Fibroblast of lung (primary cell): ENCODE data around the gene DDAH1. TPM values are rescaled to one million over a fixed set of nuclear protein-coding genes. Genes with fewer than 3 reads are reported as not detected.

Experiments used
- DNase-seq, 2 donors: peaks; one replicate each; pipeline versions ENCODE4 v3.0.0 to v3.0.0-alpha.2; 2010; ENCODE audit warnings: low read depth in 2 of 2
- H2AFZ ChIP-seq: 2 replicates; pipeline ENCODE4 v1.5.1; 2012; ENCODE audit warnings: low read length, control low read depth, inconsistent platforms
- H3K27ac ChIP-seq: 2 replicates; pipeline ENCODE4 v1.5.1; 2011; ENCODE audit warnings: low read length, control low read depth; ENCODE audit not compliant: insufficient read depth
- H3K27me3 ChIP-seq: 2 replicates; pipeline ENCODE4 v1.5.1; 2011; ENCODE audit warnings: mild to moderate bottlenecking, low read length; ENCODE audit not compliant: control insufficient read depth, insufficient read depth
- H3K36me3 ChIP-seq: 2 replicates; pipeline ENCODE4 v1.5.1; 2011; ENCODE audit warnings: low read length; ENCODE audit not compliant: control insufficient read depth, insufficient read depth
- H3K4me1 ChIP-seq: 2 replicates; pipeline ENCODE4 v1.5.1; 2011; ENCODE audit warnings: low read length; ENCODE audit not compliant: control insufficient read depth, insufficient read depth; ENCODE audit errors: extremely low read depth
- H3K4me2 ChIP-seq: 2 replicates; pipeline ENCODE4 v1.5.1; 2011; ENCODE audit warnings: low read length, control low read depth; ENCODE audit not compliant: insufficient read depth; ENCODE audit errors: extremely low read depth
- H3K4me3 ChIP-seq, 4 experiments: fragments of 200-600 bp in 1 of 4; sonication (generic) in 1 of 4; replicated peaks in 1 of 4; 2 replicates each; pipeline ENCODE4 v1.5.1; 2011 to 2016; ENCODE audit warnings: low read length in 4 of 4, low read depth in 3 of 4, mild to moderate bottlenecking in 3 of 4, control low read depth in 2 of 4, inconsistent platforms in 1 of 4, mixed read lengths in 1 of 4; ENCODE audit not compliant: insufficient read depth in 1 of 4; ENCODE audit errors: control extremely low read depth in 1 of 4
- H3K79me2 ChIP-seq: 2 replicates; pipeline ENCODE4 v1.5.1; 2012; ENCODE audit warnings: mild to moderate bottlenecking, low read length, inconsistent platforms; ENCODE audit not compliant: control insufficient read depth, insufficient read depth
- H3K9ac ChIP-seq: 2 replicates; pipeline ENCODE4 v1.5.1; 2011; ENCODE audit warnings: mild to moderate bottlenecking, low read length, control low read depth; ENCODE audit not compliant: insufficient read depth
- H3K9me3 ChIP-seq: 2 replicates; pipeline ENCODE4 v1.5.1; 2012; ENCODE audit warnings: low read depth, low read length; ENCODE audit not compliant: control insufficient read depth, insufficient read depth
- H4K20me1 ChIP-seq: 2 replicates; pipeline ENCODE4 v1.5.1; 2011; ENCODE audit warnings: low read length; ENCODE audit not compliant: control insufficient read depth, insufficient read depth; ENCODE audit errors: extremely low read depth
- CTCF ChIP-seq, 2 donors: IDR thresholded peaks in 1 of 2; conservative IDR thresholded peaks in 1 of 2; 1 replicate in 1 of 2; 2 replicates in 1 of 2; pipeline ENCODE4 v1.5.1; 2011 to 2012; ENCODE audit warnings: low read length in 2 of 2, control low read depth in 1 of 2, inconsistent platforms in 1 of 2, low read depth in 1 of 2, mild to moderate bottlenecking in 1 of 2
- EZH2 ChIP-seq: IDR thresholded peaks from 2 replicates; pipeline ENCODE4 v1.5.1; 2012; ENCODE audit warnings: low read length, control low read depth, mild to moderate bottlenecking; ENCODE audit errors: missing control alignments
- polyA plus RNA-seq, 2 donors: library from polyadenylated mRNA; depleted of rRNA in 1 of 2; stranded (reverse) in 1 of 2; unstranded in 1 of 2; fragments of >200 nt; gene quantifications; 2 replicates each; pipeline ENCODE4 v1.2.1, GENCODE V29; 2011 to 2012; ENCODE audit warnings: missing spikeins in 1 of 2
- total RNA-seq: library from RNA; depleted of rRNA; stranded (reverse); fragments of >200 nt; gene quantifications from 2 replicates; pipeline ENCODE4 v1.2.1, GENCODE V29; 2014

DDAH1 gene
- total and polyA plus RNA-seq, 2 donors (not counting 1 experiment from before 2014, with no cell fraction given), result 50.0 to 218 TPM

DNA sequence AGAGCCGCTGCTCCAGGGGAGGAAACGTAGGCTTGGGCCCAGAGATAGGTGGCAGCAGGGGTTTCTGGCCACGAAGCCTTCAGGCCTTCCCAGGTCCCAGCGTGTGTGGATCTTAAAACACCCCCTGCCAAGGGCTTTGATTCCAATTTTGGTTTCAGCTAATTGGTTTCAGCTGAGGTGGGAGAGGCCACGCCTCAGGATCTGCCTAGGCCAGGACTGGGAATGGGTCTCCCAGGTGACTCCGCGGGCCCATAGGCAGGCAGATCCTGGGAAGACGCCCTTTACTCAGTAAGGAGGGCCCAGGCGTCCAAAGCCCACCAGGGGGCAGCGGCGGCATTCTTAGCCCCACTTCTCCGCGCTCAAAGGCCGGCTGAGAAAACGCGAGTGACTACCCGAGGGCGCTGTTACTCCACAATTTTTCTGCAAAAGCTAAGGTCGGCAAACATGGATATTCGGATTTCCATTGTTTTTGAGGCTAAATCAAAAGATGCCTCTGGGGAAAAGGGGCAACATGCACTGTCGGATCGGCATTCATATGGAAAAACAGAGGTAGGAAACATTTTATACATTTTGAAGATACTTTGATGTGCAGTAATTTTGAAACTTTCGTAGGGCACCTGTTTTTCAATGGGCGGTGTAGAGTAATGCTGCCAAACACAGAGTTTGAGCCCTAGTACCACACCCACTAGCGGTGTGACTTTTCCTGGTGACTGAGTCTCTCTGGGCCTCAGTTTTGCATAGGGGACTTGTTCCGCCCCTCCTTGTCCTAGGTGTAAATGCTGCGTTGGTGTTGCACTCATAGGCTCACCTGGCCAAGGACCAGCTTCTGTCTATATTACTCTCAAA, 156.7 kb downstream of the DDAH1 start:
- H3K9me3 ChIP-seq, result no peaks in the 10 kb centered on the region
- peaks cover 5% of the 10 kb centered on the region for H3K4me1 ChIP-seq
- DNase-seq, result peak; percentile 79 to 88
- no peak overlapping the region for H3K27ac ChIP-seq
- H4K20me1 ChIP-seq, result no peaks in the 10 kb centered on the region
- H3K79me2 ChIP-seq, result no peaks in the 10 kb centered on the region
- no peak overlapping the region for H3K4me2 ChIP-seq
- peak overlapping the region; percentile 19 for H2AFZ ChIP-seq
- no peaks in the 10 kb centered on the region for H3K36me3 ChIP-seq
- no peaks in the 10 kb centered on the region for H3K27me3 ChIP-seq
- TF ChIP-seq CTCF (conservative IDR thresholded peaks at IDR 0.05 in 1 of 2, IDR thresholded peaks at IDR 0.05 in 1 of 2; ENCODE audit: low read depth in 1 of 2, low read length in 2 of 2) (peak; percentile 99), EZH2 (no peak)
- no peak overlapping the region for H3K9ac ChIP-seq
- no peak overlapping the region for H3K4me3 ChIP-seq

- Histone ChIP-seq H3K4me2 (no peak overlapping the region), H4K20me1 (no peaks in the 10 kb centered on the region), H3K4me3 (no peak overlapping the region), H3K4me1 (no peaks in the 10 kb centered on the region), H2AFZ (no peak overlapping the region), H3K36me3 (no peaks in the 10 kb centered on the region), H3K9me3 (no peaks in the 10 kb centered on the region), H3K27me3 (no peaks in the 10 kb centered on the region), H3K9ac (no peak overlapping the region), H3K27ac (no peak overlapping the region), H3K79me2 (no peaks in the 10 kb centered on the region)
- DNase-seq, result no peak
- TF ChIP-seq EZH2 (no peak), CTCF (conservative IDR thresholded peaks at IDR 0.05 in 1 of 2, IDR thresholded peaks at IDR 0.05 in 1 of 2; ENCODE audit: low read depth in 1 of 2, low read length in 2 of 2) (no peak)
These were observed 158.7 kb downstream of the DDAH1 start for GRCh38 chr1:85306236-85306635.

DNA sequence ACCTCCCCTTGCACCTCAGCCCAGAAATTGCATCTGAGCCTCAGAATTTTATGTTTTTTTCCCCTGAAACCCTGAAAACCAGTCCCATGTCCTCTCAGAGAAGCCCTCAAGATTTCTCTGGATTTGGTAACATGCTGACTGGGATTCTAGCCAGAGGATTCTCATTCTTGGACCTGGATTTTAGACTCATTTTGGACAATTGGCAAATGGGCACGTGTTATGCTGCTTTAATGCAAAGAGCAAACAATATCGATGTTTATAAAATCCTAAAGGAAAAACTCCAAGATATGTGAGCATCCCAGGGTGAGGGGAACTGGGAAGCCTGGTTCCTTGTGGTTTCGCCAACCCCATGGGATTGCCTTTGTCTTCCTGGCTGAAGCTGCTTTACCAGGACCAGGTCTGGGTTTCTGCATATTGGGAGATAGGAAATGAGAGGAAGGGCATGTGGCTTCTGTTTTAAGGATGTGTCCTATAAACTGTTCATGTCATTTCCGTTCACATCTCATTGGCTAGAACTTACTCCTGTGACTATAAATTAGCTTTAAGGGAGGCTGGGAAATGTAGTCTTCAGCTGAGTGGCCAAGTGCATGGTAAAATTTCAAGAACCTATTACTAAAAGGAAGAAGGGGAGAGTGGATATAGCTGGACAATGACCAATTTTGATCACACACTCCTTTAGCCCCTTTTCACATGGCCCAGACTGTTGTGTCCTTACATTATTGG, 161.4 kb downstream of the DDAH1 start:
- TF ChIP-seq CTCF (conservative IDR thresholded peaks at IDR 0.05 in 1 of 2, IDR thresholded peaks at IDR 0.05 in 1 of 2; ENCODE audit: low read depth in 1 of 2, low read length in 2 of 2) (no peak), EZH2 (no peak)
- Histone ChIP-seq H4K20me1 (no peaks in the 10 kb centered on the region), H3K79me2 (no peaks in the 10 kb centered on the region), H2AFZ (no peak overlapping the region), H3K9me3 (no peaks in the 10 kb centered on the region), H3K4me1 (no peaks in the 10 kb centered on the region), H3K27ac (no peak overlapping the region), H3K9ac (no peak overlapping the region), H3K4me3 (no peak overlapping the region), H3K4me2 (no peak overlapping the region), H3K27me3 (no peaks in the 10 kb centered on the region), H3K36me3 (no peaks in the 10 kb centered on the region)
- no peak for DNase-seq
